Thymus (tissue), 11 donors: ENCODE data around the gene XRCC4. TPM values are rescaled to one million over a fixed set of nuclear protein-coding genes. Genes with fewer than 3 reads are reported as not detected.

ENCODE experiments used
- DNase-seq, 9 donors: peaks; one replicate each; pipeline ENCODE4 v3.0.0-alpha.2; 2013; ENCODE audit warnings: low spot score in 9 of 9, low read depth in 6 of 9, missing footprints in 1 of 9
- H3K27ac ChIP-seq, 2 donors: one replicate each; pipeline ENCODE4 v1.5.1; 2013; ENCODE audit warnings: control low read depth in 1 of 2, low read depth in 1 of 2, low read length in 1 of 2, mild to moderate bottlenecking in 1 of 2, moderate library complexity in 1 of 2
- H3K27me3 ChIP-seq, 2 donors: one replicate each; pipeline ENCODE4 v1.5.1; 2013; ENCODE audit warnings: low read length in 1 of 2; ENCODE audit not compliant: control insufficient read depth in 2 of 2, insufficient read depth in 1 of 2
- H3K36me3 ChIP-seq, 2 donors: one replicate each; pipeline ENCODE4 v1.5.1; 2013; ENCODE audit warnings: low read length in 1 of 2, mild to moderate bottlenecking in 1 of 2, moderate library complexity in 1 of 2; ENCODE audit not compliant: control insufficient read depth in 2 of 2, insufficient read depth in 2 of 2
- H3K4me1 ChIP-seq, 2 donors: one replicate each; pipeline ENCODE4 v1.5.1; 2013; ENCODE audit warnings: low read length in 2 of 2; ENCODE audit not compliant: control insufficient read depth in 2 of 2, insufficient read depth in 2 of 2
- H3K4me3 ChIP-seq, 2 donors: one replicate each; pipeline ENCODE4 v1.5.1; 2013; ENCODE audit warnings: low read length in 2 of 2, control low read depth in 1 of 2, mild to moderate bottlenecking in 1 of 2
- H3K9me3 ChIP-seq, 2 donors: one replicate each; pipeline ENCODE4 v1.5.1; 2013; ENCODE audit warnings: low read length in 1 of 2, mild to moderate bottlenecking in 1 of 2; ENCODE audit not compliant: control insufficient read depth in 2 of 2, insufficient read depth in 1 of 2
- whole genome bisulfite sequencing: extraction: QIAGEN DNeasy Blood & Tissue Kit; methylation state at CpG from one replicate; pipeline ENCODE4 v1.1.7; 2013; 5-methylcytosine and 5-hydroxymethylcytosine counted together
- polyA plus RNA-seq: library from polyadenylated mRNA; stranded (reverse); fragments of 200-250 nt; gene quantifications from one replicate; pipeline ENCODE4 v1.2.3, GENCODE V29; 2013
- total RNA-seq: library from RNA; stranded (reverse); fragments of 120-200 nt; gene quantifications from one replicate; pipeline ENCODE4 v1.2.4, GENCODE V29; 2013
- donor health status: healthy.

XRCC4 gene
- total and polyA plus RNA-seq, 2 donors = 12.5 to 21.3 TPM

- Histone ChIP-seq H3K36me3 (no peaks in the 10 kb centered on the region), H3K9me3 (no peaks in the 10 kb centered on the region), H3K27me3 (no peaks in the 10 kb centered on the region), H3K4me3 (no peak overlapping the region), H3K4me1 (no peaks in the 10 kb centered on the region), H3K27ac (no peak overlapping the region)
- no peak for DNase-seq
Observed at GRCh38 chr5:83219077-83219476, 141.7 kb downstream of the XRCC4 start.

- DNase-seq = no peak
- 73% methylated on average over 4 of the region's 4 CpGs for WGBS
- H3K4me1 ChIP-seq = no peaks in the 10 kb centered on the region
- H3K4me3 ChIP-seq = no peak overlapping the region
- H3K27ac ChIP-seq = no peak overlapping the region
- H3K36me3 ChIP-seq = no peaks in the 10 kb centered on the region
- no peaks in the 10 kb centered on the region for H3K27me3 ChIP-seq
- no peaks in the 10 kb centered on the region for H3K9me3 ChIP-seq
Observed at GRCh38 chr5:83219495-83219894, 142.1 kb downstream of the XRCC4 start.

GRCh38 chr5:83220331-83220730 is 143.0 kb downstream of the XRCC4 start:
- WGBS = 95% methylated on average over 3 of the region's 3 CpGs
- Histone ChIP-seq H3K27ac (no peak overlapping the region), H3K4me3 (no peak overlapping the region), H3K4me1 (no peaks in the 10 kb centered on the region), H3K36me3 (no peaks in the 10 kb centered on the region), H3K9me3 (no peaks in the 10 kb centered on the region), H3K27me3 (no peaks in the 10 kb centered on the region)
- DNase-seq = no peak

DNA sequence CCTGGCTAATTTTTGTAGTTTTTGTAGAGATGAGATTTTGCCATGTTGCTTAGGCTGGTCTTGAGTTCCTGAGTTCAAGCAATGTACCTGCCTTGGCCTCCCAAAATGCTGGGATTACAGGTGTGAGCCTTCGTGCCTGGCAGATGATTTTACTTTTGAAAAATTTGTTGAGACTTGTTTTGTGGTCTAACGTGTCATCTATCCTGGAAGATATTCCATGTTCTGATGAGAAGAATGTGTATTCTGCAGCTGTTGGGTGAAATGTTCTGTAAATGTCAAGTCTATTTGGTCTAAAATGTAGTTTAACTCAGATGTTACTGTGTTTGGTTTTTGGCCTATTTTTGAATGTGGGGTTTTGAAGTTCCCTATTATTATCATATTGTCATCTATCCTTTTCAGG is 145.6 kb downstream of the XRCC4 start:
- no peaks in the 10 kb centered on the region for H3K9me3 ChIP-seq
- H3K4me3 ChIP-seq = no peak overlapping the region
- no peak for DNase-seq
- H3K4me1 ChIP-seq = no peaks in the 10 kb centered on the region
- WGBS = 98% methylated on average over 2 of the region's 2 CpGs
- no peaks in the 10 kb centered on the region for H3K27me3 ChIP-seq
- no peak overlapping the region for H3K27ac ChIP-seq
- H3K36me3 ChIP-seq = no peaks in the 10 kb centered on the region

GRCh38 chr5:83227611-83228010 is 150.3 kb downstream of the XRCC4 start:
- WGBS = 98% methylated on average over 2 of the region's 2 CpGs
- DNase-seq = no peak
- H3K36me3 ChIP-seq = no peaks in the 10 kb centered on the region
- H3K4me3 ChIP-seq = no peak overlapping the region
- H3K27ac ChIP-seq = no peak overlapping the region
- H3K4me1 ChIP-seq = no peaks in the 10 kb centered on the region
- H3K9me3 ChIP-seq = no peaks in the 10 kb centered on the region
- H3K27me3 ChIP-seq = no peaks in the 10 kb centered on the region

- Histone ChIP-seq H3K27me3 (no peaks in the 10 kb centered on the region), H3K4me1 (no peaks in the 10 kb centered on the region), H3K36me3 (no peaks in the 10 kb centered on the region), H3K4me3 (no peak overlapping the region), H3K9me3 (no peaks in the 10 kb centered on the region), H3K27ac (no peak overlapping the region)
- no peak for DNase-seq
Observed at GRCh38 chr5:83230511-83230910, 153.2 kb downstream of the XRCC4 start.

DNA sequence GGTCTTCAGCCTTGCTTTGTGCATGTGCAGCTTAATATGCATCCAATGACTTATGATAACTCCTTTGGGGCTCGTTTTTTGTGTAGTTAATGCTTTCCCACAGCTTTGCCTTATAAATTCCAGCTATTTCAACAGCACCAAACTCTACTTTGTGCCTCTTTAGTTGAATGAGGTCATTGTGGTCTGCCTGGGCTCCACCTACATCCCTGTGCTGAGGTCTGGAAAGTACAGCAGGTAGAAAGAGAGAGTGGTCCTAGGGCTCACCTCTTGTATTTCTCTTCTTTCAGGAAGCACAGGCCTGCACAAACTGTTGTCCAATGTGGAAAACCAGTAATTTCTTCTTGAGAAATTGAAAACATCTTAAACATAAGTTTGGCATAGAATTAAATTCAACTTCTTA is 167.2 kb downstream of the XRCC4 start:
- no peak overlapping the region for H3K27ac ChIP-seq
- H3K9me3 ChIP-seq = no peaks in the 10 kb centered on the region
- no peaks in the 10 kb centered on the region for H3K27me3 ChIP-seq
- no peak overlapping the region for H3K4me3 ChIP-seq
- no peaks in the 10 kb centered on the region for H3K36me3 ChIP-seq
- H3K4me1 ChIP-seq = no peaks in the 10 kb centered on the region
- no peak for DNase-seq
- 98% methylated on average over 1 of the region's 1 CpG for WGBS

DNA sequence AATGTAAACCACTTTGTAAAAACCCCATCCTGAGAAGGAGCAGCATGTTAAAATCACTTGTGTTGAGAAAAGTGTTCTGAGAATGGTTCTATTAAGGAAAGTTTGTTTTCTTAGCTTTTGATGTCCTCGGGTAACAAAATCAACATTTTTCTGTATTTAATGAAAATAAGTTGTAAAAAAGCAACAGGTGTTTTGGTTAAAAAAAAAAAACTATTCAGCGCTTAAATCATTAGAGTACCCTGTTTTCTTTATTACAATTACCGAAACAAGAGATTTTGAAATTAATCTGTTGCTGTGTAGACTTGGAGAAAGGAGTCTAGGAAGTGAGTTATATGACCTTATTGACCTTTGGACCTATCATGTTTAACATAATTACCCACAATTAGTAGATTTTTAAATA is 167.7 kb downstream of the XRCC4 start:
- no peaks in the 10 kb centered on the region for H3K36me3 ChIP-seq

DNA sequence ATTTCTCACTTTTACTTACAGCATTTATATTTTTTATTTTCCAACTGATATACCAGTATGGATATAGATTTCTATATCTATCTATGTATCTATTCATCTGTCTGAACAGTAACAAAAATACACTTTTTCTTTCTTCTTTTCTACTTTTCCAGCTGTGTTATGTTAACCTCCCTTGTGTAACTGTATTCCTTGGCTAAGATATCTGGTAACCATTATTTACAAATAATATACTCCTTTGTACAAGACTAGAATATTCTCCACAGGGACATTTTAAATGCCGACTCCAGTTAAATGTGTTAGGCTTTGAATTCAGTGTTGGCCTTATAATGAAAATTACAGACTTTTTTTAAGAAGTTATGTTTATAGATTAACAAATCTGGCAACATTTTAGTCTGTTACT is 168.7 kb downstream of the XRCC4 start:
- 97% methylated on average over 1 of the region's 1 CpG for WGBS

More for the DNA sequence above, 167.7 kb downstream of the XRCC4 start:
- DNase-seq = no peak
- Histone ChIP-seq H3K4me1 (no peaks in the 10 kb centered on the region), H3K4me3 (no peak overlapping the region), H3K27me3 (no peaks in the 10 kb centered on the region), H3K9me3 (no peaks in the 10 kb centered on the region), H3K27ac (no peak overlapping the region)
- WGBS = 97% methylated on average over 3 of the region's 3 CpGs

GRCh38 chr5:83249156-83249555 is 171.8 kb downstream of the XRCC4 start:
- Histone ChIP-seq H3K36me3 (no peaks in the 10 kb centered on the region), H3K4me3 (no peak overlapping the region), H3K27me3 (no peaks in the 10 kb centered on the region), H3K4me1 (no peaks in the 10 kb centered on the region), H3K27ac (no peak overlapping the region), H3K9me3 (no peaks in the 10 kb centered on the region)
- 94% methylated on average over 4 of the region's 4 CpGs for WGBS
- DNase-seq = no peak

More for the DNA sequence above, 168.7 kb downstream of the XRCC4 start:
- H3K27me3 ChIP-seq = no peaks in the 10 kb centered on the region
- no peak overlapping the region for H3K27ac ChIP-seq
- H3K36me3 ChIP-seq = no peaks in the 10 kb centered on the region
- DNase-seq = no peak
- no peak overlapping the region for H3K4me3 ChIP-seq
- H3K4me1 ChIP-seq = no peaks in the 10 kb centered on the region
- H3K9me3 ChIP-seq = no peaks in the 10 kb centered on the region
